Measurements from ENCODE around the gene FBXW5. TPM values are rescaled to one million over a fixed set of nuclear protein-coding genes. Genes with fewer than 3 reads are reported as not detected.
A peak's percentile ranks its signal among the peaks of the same experiment; 100 is the strongest.

FBXW5 gene
- total RNA-seq, 1 donor from 2014 or later: 157 TPM

- DNase-seq: no peak
- intact Hi-C loops (cut with micrococcal nuclease): loop anchor here (10.0 kb wide), 1 partner anchor 63 kb away; the partner anchor contains the start of gene EDF1
- Histone ChIP-seq H3K36me3 (peaks cover 13% of the 10 kb centered on the region), H3K4me1 (peaks cover 78% of the 10 kb centered on the region), H3K9me3 (replicated peaks) (no peaks in the 10 kb centered on the region), H3K27ac (replicated peaks) (peak overlapping the region; percentile 91), H3K4me3 (peak overlapping the region; percentile 52), H3K27me3 (ENCODE audit: low read depth) (no peaks in the 10 kb centered on the region)
- TF ChIP-seq, protein P1, sequence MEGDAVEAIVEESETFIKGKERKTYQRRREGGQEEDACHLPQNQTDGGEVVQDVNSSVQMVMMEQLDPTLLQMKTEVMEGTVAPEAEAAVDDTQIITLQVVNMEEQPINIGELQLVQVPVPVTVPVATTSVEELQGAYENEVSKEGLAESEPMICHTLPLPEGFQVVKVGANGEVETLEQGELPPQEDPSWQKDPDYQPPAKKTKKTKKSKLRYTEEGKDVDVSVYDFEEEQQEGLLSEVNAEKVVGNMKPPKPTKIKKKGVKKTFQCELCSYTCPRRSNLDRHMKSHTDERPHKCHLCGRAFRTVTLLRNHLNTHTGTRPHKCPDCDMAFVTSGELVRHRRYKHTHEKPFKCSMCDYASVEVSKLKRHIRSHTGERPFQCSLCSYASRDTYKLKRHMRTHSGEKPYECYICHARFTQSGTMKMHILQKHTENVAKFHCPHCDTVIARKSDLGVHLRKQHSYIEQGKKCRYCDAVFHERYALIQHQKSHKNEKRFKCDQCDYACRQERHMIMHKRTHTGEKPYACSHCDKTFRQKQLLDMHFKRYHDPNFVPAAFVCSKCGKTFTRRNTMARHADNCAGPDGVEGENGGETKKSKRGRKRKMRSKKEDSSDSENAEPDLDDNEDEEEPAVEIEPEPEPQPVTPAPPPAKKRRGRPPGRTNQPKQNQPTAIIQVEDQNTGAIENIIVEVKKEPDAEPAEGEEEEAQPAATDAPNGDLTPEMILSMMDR (IDR thresholded peaks at IDR 0.05; ENCODE audit: borderline replicate concordance): no peak
Observed at GRCh38 chr9:136927343-136928271, 16.9 kb downstream of the FBXW5 start.

GRCh38 chr9:136926749-136927148 lies 17.8 kb downstream of the FBXW5 start:
- Histone ChIP-seq H3K27ac (replicated peaks) (no peak overlapping the region), H3K36me3 (peaks cover 18% of the 10 kb centered on the region), H3K27me3 (ENCODE audit: low read depth) (no peaks in the 10 kb centered on the region), H3K4me1 (peaks cover 85% of the 10 kb centered on the region), H3K9me3 (replicated peaks) (no peaks in the 10 kb centered on the region), H3K4me3 (no peak overlapping the region)
- intact Hi-C loops (cut with micrococcal nuclease): loop anchor here (10.0 kb wide), 1 partner anchor 62 kb away; the partner anchor contains the start of gene EDF1
- TF ChIP-seq, protein P1 (IDR thresholded peaks at IDR 0.05; ENCODE audit: borderline replicate concordance): no peak
- no peak for DNase-seq

DNA sequence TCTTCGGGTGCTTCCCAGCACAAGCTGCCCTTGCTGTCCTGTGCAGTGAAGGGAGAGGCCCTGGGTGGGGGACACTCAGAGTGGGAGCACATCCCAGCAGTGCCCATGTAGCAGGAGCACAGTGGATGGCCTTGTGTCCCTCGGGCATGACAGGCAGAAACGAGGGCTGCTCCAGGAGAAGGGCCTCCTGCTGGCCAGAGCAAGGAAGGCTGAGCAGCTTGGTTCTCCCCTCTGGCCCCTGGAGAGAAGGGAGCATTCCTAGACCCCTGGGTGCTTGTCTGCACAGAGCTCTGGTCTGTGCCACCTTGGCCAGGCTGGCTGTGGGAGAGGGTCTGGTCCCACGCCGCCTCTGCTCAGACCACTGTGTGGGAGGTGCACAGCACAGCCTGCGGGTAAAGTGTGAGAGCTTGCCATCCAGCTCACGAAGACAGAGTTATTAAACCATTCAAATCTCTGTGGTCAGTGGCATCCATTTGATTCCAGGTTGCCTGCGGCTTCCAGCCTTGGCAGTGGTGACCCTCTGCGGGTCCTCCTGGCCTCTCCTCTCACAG lies 18.3 kb downstream of the FBXW5 start:
- no peak overlapping the region for H3K4me3 ChIP-seq
- H3K4me1 ChIP-seq: peaks cover 90% of the 10 kb centered on the region
- H3K27ac ChIP-seq (replicated peaks): peak overlapping the region; percentile 74
- peaks cover 19% of the 10 kb centered on the region for H3K36me3 ChIP-seq
- TF ChIP-seq, protein P1 (IDR thresholded peaks at IDR 0.05; ENCODE audit: borderline replicate concordance): no peak
- no peaks in the 10 kb centered on the region for H3K9me3 ChIP-seq (replicated peaks)
- intact Hi-C loops (cut with micrococcal nuclease): loop anchor here (10.0 kb wide), 1 partner anchor 61 kb away; the partner anchor contains the start of gene EDF1
- H3K27me3 ChIP-seq (ENCODE audit: low read depth): no peaks in the 10 kb centered on the region
- DNase-seq: no peak

- intact Hi-C loops (cut with micrococcal nuclease): loop anchor here (10.0 kb wide), 1 partner anchor 61 kb away; the partner anchor contains the start of gene EDF1
- H3K4me1 ChIP-seq: peaks cover 94% of the 10 kb centered on the region
- no peak overlapping the region for H3K4me3 ChIP-seq
- peaks cover 25% of the 10 kb centered on the region for H3K36me3 ChIP-seq
- H3K27me3 ChIP-seq (ENCODE audit: low read depth): no peaks in the 10 kb centered on the region
- H3K9me3 ChIP-seq (replicated peaks): no peaks in the 10 kb centered on the region
- H3K27ac ChIP-seq (replicated peaks): peak overlapping the region; percentile 74
- peak; percentile 58 for DNase-seq
- TF ChIP-seq, protein P1 (IDR thresholded peaks at IDR 0.05; ENCODE audit: borderline replicate concordance): peak; percentile 32
Observed at GRCh38 chr9:136925414-136926153, 19.0 kb downstream of the FBXW5 start.

DNA sequence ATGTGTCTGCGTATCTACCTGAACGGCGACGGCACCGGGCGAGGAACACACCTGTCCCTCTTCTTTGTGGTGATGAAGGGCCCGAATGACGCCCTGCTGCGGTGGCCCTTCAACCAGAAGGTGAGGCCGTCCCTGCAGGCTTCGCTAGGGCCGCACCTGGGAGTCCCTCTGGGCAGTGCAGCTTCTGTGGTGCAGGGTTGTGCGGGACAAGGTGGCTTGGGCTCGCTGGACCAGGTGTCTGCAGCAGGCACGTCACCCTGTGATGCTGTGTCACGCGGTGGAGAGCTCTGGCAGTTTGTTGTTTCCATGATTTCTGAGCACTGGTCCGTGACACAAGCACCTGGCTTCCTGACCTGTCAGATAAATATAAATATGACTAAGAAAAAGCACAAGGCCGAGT lies 20.7 kb downstream of the FBXW5 start:
- Histone ChIP-seq H3K4me1 (peaks cover 78% of the 10 kb centered on the region), H3K27ac (replicated peaks) (peak overlapping the region; percentile 74), H3K4me3 (no peak overlapping the region), H3K9me3 (replicated peaks) (no peaks in the 10 kb centered on the region), H3K36me3 (peaks cover 34% of the 10 kb centered on the region), H3K27me3 (ENCODE audit: low read depth) (no peaks in the 10 kb centered on the region)
- intact Hi-C loops (cut with micrococcal nuclease): loop anchor here (10.0 kb wide), 1 partner anchor 59 kb away; the partner anchor contains the start of gene EDF1
- no peak for DNase-seq
- TF ChIP-seq, protein P1 (IDR thresholded peaks at IDR 0.05; ENCODE audit: borderline replicate concordance): no peak
